T47D (cell line): ENCODE data around the gene MOV10.
"Not testable (repeated sequence)": the region's sequence is repeated elsewhere in the genome, so short reads cannot be mapped to it uniquely, and the experiment has no call there.

ENCODE experiments used
- DNase-seq, 2 experiments: peaks; one replicate each; pipeline versions ENCODE4 v3.0.0 to v3.0.0-alpha.2; 2011 to 2012; ENCODE audit warnings: low read depth in 1 of 2, low spot score in 1 of 2
- JUND ChIP-seq: IDR thresholded peaks from 2 replicates; pipeline ENCODE4 v1.6.1; 2012; ENCODE audit warnings: low read depth
- in situ Hi-C: cut with HindIII; loops from 2 replicates; pipeline ENCODE4 v1.10.0; 2016; ENCODE audit warnings: low sequenced_read_pairs, low pct_unique_long_range_greater_than_20kb

MOV10 gene

DNA sequence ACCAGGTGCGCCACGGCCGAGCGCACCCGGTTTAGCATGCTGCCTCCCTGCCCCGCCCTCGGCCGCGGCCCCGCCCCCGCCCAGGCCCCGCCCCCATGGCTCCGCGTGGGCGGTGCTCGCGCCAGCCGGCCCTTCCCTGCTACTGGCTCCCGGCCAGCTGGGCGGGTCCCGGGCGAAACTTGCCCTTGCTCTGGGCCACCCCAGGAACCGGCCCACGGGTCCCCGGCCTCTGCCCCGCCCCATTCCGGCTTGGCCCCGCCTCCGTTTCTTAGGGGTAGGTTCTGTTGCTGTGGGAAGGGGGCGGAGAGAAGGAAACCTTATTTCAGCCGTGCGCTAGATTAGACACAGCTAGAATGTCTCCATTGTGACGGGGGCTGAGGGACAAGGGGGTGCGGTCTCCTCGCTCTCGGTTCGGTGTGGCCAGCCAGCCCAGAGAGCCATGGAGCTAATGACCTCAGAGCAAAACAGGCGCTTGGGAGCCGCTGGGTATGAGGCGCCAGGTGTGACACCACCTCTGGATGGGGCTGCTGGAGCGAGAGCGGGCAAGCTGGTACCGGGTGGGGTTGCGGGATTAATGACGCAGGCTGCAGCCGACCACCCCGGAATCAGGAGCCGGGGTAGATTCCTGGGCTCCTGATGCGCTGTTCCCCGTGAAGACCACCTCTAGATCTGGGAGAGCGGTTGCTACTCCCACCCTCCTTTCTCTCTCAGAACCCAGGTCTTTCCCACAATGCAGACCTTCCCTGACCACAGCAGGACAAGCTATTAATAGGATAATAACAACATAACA, 41.0 kb downstream of the MOV10 start, which contains the start of gene PPM1J:
PPM1J (minus strand) TSS at position 69 of the 790 bp plus-strand sequence; CDS start at position 38, 31 bp downstream.
- in situ Hi-C loops, result no loop called here
- TF ChIP-seq JUND, result no peak
- DNase-seq, result peak; percentile 87 to 95

DNA sequence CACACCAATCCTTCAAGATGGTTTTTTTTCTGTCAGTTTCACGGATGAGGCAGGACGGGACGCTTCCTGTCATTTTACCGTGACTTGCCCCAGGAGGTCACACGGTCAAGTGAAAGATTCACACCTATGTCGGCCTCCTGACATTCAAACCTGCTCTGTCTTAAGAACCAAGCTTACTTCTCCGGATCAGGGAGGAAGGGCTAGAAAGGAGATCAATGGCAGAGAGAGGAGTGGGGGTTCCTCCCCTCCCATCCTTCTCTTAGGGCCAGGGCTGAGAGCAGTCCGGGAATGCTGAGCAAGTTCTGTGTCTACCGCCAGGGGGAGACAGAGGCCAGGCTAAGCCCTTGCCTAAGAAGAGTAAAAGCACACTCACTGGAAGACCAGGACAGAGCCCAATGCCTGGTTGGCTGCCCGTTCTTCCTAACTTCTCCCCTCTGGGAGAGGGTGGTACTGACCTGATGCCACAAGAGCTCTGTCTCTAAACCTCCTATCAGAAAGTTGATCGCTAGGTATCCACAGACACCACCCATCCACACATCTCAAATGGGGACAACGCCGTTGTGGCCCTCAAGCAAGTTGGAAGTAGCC, 41.8 kb downstream of the MOV10 start:
- DNase-seq, result peak; percentile 68 to 86
- no peak for TF ChIP-seq JUND
- in situ Hi-C loops, result no loop called here

DNA sequence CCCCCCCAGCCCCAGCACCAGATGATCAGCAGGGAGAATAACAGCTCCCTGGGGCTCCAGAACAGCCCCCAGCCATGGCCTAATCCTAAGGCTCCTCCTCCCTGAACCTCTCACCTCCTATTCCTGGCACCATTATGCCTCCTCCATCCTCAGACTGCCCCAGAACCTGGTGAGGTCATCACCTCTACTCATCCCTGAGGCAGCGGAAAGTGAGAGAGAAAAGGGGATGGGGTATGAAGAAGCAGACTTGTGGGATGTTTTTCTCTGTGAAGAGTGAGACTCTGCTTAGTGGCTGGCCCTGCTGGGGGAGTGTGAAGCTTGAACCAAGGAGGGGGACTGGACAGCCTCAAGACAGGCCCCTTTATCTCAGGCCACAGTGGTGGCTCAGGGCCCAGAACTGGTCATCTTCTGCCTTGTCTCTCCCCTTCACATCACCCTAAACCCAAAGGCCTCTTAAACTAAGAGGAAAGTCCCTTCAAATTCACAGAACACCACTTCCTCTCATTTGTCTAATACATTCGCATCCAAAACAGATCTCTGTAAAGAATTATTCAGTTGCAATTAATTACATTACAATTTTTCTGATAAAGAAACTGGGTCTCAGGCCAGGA, 42.9 kb downstream of the MOV10 start:
- DNase-seq, result no peak
- no peak for TF ChIP-seq JUND
- in situ Hi-C loops, result no loop called here

DNA sequence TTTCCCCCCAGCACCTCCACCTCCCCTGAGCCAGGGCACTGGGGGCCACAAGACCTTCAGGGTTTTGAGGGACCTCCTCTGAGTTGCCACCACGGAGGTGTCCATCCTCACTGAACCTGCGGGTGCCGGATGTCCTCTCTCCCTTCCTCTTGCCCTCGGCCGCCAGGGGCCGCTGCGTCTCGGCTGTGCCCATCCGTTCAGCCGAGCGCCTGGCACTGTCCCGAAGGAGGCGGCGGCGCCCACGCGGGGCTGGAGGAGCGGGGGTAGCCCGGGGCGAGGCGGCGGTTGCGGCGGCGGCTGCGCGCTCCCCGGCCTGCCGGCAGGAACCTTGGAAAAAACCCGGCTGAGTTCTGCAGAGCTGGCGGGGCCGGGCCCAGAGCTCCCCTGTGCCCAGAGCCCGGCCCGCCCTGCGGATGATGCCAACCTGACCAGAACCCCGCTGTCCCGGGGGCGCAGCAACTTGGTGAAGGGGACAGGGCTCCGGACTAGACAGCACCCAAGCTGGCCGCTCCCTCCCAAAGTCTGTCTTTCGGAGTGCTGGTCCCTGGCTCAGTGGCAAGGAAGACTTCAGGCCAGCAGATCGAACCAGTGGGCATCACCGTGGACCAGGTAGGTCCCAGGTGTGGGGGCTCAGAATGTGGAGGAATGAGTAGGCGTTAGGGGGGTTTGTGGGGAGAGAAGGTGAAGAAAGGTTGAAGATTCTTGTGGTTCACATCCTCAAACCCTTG, 44.4 kb downstream of the MOV10 start:
- in situ Hi-C loops, result no loop called here
- peak; percentile 59 to 78 for DNase-seq
- no peak for TF ChIP-seq JUND

DNA sequence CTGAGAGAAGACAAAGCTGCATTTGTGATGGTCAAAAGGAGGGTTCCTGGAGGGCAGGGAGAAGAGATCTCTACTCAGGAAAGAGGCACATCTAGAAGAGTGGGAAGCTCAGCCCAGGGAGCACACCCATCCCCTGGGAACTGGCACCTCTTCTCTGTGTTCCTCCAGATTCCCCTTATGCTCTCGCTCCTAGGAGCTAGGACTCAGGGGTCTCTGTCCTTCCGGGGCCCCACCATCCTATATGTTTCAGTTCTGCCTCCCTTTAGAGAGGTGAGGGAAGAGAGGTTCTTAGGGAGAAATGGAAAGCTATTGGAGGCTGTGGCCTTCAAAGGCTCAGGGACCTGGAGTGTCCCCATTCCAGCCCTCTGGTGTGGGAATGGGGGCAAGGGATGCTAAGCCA, 45.2 kb downstream of the MOV10 start:
- TF ChIP-seq JUND, result no peak
- no peak for DNase-seq
- in situ Hi-C loops, result no loop called here

DNA sequence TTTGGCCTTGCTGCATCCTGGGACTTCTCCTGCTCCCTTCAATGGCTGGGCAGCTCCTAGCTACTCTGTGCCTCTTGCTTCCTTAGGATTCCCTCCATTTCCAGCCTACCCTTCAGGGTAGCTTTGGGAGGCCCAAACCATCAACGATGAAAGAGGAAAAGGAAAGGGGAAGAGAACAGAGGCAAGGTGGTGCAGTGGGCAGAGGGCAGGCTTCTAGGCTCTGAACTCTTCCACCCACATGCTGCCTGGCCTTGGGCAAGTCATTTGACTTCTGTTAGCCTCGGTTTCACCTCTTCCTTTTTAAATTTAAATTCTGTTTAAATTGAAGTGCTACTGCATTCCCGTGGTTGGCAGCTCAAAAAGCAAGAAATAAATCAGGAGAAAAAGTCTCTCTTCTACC, 46.3 kb downstream of the MOV10 start:
- TF ChIP-seq JUND, result no peak
- in situ Hi-C loops, result no loop called here
- DNase-seq, result no peak

DNA sequence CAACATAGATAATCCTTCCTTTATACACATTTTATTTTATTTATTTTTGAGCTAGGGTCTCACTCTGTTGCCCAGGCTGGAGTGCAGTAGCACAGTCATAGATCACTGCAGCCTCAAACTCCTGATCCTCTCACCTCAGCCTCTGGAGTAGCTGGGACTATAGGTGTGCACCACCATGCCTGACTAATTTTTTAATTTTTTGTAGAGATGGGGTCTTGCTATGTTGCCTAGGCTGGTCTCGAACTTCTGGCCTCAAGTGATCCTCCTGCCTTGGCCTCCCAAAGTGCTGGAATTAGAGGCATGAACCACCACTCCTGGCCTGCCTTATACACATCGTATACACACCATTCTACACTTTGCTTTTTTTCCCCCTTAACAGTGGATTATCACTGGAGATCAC, 46.8 kb downstream of the MOV10 start:
- DNase-seq, in situ Hi-C loops: not testable (repeated sequence)

DNA sequence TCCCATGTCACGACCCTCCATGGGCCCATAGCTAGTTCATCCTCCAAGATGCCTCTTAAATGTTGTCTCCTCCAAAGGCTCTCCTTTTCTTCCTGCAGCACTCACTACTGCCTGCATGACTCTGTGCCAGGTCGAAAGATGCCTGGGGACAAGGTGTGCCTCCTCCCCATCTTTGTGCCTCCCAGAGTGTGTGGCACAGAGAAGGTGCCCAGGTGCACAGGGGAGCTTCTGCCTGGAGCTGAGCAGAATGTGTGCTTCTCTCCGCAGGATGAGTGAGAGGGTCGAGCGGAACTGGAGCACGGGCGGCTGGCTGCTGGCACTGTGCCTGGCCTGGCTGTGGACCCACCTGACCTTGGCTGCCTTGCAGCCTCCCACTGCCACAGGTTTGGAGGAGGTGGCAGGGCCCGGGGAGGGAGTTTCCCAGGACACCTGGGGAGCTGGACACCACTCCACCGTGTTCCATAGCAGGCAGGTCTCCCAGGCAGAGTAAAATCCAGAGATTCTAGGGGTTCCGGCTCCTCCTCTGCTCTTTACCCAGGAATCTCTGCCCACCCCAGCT, 47.6 kb downstream of the MOV10 start:
- no peak for DNase-seq
- in situ Hi-C loops, result no loop called here
- TF ChIP-seq JUND, result no peak

DNA sequence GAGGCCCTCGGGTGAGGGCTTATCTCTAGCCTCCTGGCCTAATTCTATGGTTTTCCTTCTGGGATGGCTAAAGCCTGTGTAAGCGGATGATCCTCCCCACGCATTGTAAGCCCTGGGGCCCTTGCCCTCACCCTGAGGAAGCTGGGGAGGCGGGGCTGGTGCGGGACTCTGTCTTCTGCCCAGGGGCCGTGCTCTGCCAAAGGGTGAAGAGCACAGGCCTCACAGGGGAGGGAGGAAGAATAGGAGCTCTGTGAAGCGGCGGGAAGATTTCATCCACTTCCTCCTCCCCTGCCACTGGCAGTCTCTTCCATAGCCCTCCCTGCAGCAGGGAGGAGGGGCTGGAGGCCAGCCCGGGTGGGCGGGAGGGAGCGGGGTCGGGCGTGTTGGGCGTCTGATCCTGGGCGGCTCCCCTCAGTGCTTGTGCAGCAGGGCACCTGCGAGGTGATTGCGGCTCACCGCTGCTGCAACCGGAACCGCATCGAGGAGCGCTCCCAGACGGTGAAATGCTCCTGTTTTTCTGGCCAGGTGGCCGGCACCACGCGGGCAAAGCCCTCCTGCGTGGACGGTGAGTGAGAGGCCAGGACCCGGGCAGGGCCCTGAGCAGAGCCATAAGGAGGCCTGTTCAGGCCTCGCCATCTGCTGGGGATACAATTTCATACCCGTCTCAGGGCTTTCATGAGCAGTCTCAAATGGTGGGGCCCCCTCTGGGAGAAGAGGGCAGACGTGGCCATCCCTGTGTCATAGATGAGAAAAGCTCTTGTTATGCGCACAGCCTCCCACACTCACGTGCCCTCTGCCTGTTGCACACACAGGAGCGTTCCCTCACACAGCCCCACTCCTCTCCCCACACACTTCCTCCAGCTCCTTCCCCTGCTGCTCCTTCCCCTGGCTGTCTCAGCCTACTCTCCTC, 48.4 kb downstream of the MOV10 start:
- TF ChIP-seq JUND, result no peak
- in situ Hi-C loops, result no loop called here
- no peak for DNase-seq

DNA sequence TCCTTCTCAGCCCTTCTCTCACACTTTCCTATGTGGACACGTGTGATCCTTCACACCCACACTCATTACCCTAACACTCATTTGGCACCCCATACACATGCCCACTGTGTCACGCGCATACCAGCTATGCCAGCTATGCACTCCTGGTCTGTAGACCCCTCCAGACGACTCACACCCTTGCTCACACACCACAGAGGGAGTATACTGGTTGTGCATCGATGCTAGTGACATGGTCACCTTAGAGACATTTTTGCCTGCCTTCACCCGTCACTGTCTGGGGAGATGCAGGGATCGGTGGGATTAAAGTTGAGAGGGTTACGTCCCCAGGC, 49.0 kb downstream of the MOV10 start:
- TF ChIP-seq JUND, result no peak
- in situ Hi-C loops, result no loop called here
- DNase-seq, result no peak

DNA sequence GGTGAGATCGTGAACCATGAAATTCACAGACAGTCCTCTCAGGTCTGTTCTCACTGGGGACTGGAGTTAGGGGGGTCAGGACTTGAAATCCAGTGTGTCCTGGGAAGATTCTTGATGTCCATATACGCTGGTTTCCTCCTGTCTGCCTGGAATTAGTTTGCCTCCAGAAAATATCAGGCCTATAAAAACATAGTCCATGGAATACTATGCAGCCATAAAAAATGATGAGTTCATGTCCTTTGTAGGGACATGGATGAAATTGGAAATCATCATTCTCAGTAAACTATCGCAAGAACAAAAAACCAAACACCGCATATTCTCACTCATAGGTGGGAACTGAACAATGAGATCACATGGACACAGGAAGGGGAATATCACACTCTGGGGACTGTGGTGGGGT, 49.8 kb downstream of the MOV10 start:
- DNase-seq, in situ Hi-C loops: not testable (repeated sequence)

DNA sequence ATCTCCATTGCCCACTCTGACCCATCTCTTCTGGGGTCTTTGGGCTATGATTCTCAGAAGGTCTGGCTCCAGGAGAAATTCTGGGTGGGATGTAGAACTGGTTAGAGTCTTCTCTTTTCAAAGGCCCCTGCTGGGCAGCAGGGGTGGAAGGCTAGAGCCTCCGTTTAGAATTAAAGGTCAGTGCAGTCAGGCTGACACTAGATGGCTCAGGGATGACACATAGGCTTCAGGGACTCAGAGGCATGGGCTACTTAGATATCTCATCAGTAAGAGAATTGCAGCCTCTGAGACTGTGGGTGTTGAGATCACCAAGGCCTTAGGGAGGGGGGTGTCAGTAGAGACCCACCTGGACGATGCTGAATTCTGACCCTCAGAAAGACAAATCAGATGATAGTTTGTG, 53.3 kb downstream of the MOV10 start:
- in situ Hi-C loops, result no loop called here
- DNase-seq, result no peak
- no peak for TF ChIP-seq JUND

DNA sequence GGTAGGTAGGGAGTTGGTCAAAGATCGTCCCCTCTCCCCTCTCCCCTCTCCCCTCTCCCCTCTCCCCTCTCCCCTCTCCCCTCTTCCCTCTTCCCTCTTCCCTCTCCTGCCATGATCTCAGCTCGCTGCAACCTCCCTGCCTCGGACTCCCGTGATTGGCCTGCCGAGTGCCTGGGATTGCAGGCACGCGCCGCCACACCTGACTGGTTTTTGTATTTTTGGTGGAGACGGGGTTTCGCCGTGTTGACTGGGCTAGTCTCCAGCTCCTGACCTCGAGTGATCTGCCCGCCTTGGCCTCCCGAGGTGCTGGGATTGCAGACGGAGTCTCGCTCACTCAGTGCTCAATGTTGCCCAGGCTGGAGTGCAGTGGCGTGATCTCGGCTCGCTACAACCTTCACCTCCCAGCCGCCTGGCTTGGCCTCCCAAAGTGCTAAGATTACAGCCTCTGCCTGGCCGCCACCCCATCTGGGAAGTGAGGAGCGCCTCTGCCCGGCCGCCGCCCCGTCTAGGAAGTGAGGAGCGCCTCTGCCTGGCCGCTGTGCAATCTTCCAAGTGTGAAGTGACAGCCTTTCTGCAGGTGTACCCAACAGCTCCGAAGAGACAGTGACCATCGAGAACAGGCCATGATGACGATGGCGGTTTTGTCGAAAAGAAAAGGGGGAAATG, 54.0 kb downstream of the MOV10 start:
- DNase-seq, in situ Hi-C loops: not testable (repeated sequence)

DNA sequence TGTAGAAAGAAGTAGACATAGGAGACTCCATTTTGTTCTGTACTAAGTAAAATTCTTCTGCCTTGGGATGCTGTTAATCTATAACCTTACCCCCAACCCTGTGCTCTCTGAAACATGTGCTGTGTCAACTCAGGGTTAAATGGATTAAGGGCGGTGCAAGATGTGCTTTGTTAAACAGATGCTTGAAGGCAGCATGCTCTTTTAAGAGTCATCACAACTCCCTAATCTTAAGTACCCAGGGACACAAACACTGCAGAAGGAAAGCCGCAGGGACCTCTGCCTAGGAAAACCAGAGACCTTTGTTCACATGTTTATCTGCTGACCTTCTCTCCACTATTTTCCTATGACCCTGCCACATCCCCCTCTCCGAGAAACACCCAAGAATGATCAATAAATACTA, 54.6 kb downstream of the MOV10 start:
- in situ Hi-C loops, DNase-seq: not testable (repeated sequence)
